IPS-20b (cell line): Measurements from ENCODE around the gene TMTC3.
"Not testable (repeated sequence)": the region's sequence is repeated elsewhere in the genome, so short reads cannot be mapped to it uniquely, and the experiment has no call there.

Experiments
- H3K27ac ChIP-seq: one replicate; pipeline ENCODE4 v1.5.1; 2013; ENCODE audit warnings: low read length
- H3K27me3 ChIP-seq: 2 replicates; pipeline ENCODE4 v1.6.1; 2013; ENCODE audit warnings: mild to moderate bottlenecking, low read length, inconsistent platforms; ENCODE audit not compliant: insufficient read depth
- H3K36me3 ChIP-seq: 2 replicates; pipeline ENCODE4 v1.6.1; 2013; ENCODE audit warnings: low read depth, mild to moderate bottlenecking, inconsistent platforms, low read length, moderate library complexity; ENCODE audit not compliant: insufficient read depth
- H3K4me1 ChIP-seq: 2 replicates; pipeline ENCODE4 v1.6.1; 2013; ENCODE audit warnings: mild to moderate bottlenecking, control low read depth, inconsistent platforms, low read length, moderate library complexity; ENCODE audit not compliant: insufficient read depth
- H3K4me3 ChIP-seq: 2 replicates; pipeline ENCODE4 v1.5.1; 2013; ENCODE audit warnings: mild to moderate bottlenecking, low read length, inconsistent platforms
- H3K9ac ChIP-seq: 2 replicates; pipeline ENCODE4 v1.6.1; 2013; ENCODE audit warnings: low read depth, mild to moderate bottlenecking, inconsistent platforms, low read length, moderate library complexity
- H3K9me3 ChIP-seq: 2 replicates; pipeline ENCODE4 v1.6.1; 2013; ENCODE audit warnings: mild to moderate bottlenecking, low read depth, low read length, inconsistent platforms; ENCODE audit not compliant: insufficient read depth

The TMTC3 gene

DNA sequence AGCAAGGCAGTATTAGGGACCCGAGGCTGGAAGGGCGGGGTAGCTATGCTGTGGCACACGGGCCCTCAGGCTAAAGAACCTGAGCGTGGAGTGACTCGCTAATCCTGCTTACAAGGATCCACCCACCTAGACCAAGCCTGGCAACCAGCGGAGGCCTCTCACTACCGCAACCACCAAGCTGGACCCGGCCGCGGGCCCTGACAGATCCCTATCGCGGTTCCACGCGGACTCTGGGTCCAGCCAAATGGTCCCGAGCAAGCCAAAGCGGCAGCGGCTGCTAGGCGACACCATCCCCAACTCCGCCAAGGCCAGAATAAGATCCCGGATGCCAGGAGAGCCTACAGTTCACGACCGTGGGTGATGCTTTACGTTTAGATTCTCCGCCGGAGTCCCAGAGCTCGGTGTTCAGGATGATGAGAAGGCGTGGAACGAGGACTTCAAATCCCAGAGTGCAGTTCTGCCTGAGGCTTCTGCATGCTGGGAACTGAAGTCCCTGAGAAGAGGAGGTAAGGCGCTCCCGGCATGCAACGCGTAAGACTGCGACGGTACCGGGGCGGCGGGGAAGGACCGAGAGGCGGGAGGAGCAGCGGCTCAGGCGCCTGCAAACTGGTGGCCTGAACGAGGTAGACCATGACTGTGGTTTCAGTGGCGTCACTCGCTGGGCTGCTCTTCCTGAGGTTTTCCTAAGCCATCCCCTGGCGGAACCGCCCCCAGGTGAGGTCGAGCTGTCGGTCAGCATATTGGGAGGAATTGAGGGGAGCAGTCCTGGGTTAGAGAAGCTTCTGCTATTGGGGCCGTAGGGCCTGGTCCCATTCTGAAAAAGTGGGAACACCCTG, at the start of gene TMTC3, which contains the start of gene CEP290:
Gene TMTC3 (plus strand): TSS at position 534 of the 836 bp plus-strand sequence. CDS start 6,009 bp downstream, outside the sequence.
Gene CEP290 (minus strand): TSS at position 315 of the 836 bp plus-strand sequence. CDS start 781 bp downstream, outside the sequence.
- peak within 1 kb of the TSS; percentile 30 for H3K27ac ChIP-seq
- H3K27me3 ChIP-seq, result no peaks in the 10 kb centered on the region

GRCh38 chr12:88092771-88093170, 49.3 kb upstream of the TMTC3 start:
- no peak overlapping the region for H3K27ac ChIP-seq
- no peak overlapping the region for H3K4me3 ChIP-seq
- H3K9me3 ChIP-seq, result no peaks in the 10 kb centered on the region
- no peak overlapping the region for H3K9ac ChIP-seq
- H3K4me1 ChIP-seq, result no peaks in the 10 kb centered on the region
- H3K27me3 ChIP-seq, result no peaks in the 10 kb centered on the region
- H3K36me3 ChIP-seq, result peaks cover 11% of the 10 kb centered on the region

More for the DNA sequence above, at the start of gene TMTC3, which contains the start of gene CEP290:
- Histone ChIP-seq H3K36me3 (0 out of 2 replicates have a peak, but pooled peaks cover 7% of the 10 kb centered on the region), H3K4me3 (peak within 1 kb of the TSS; percentile 99), H3K9me3 (no peaks in the 10 kb centered on the region), H3K4me1 (peaks cover 32% of the 10 kb centered on the region), H3K9ac (peak within 1 kb of the TSS; percentile 93)

GRCh38 chr12:88093573-88093972, 48.5 kb upstream of the TMTC3 start:
- peaks cover 10% of the 10 kb centered on the region for H3K36me3 ChIP-seq
- no peak overlapping the region for H3K4me3 ChIP-seq
- H3K27me3 ChIP-seq, result no peaks in the 10 kb centered on the region
- no peaks in the 10 kb centered on the region for H3K4me1 ChIP-seq
- H3K27ac ChIP-seq, result no peak overlapping the region
- H3K9me3 ChIP-seq, result no peaks in the 10 kb centered on the region
- H3K9ac ChIP-seq, result no peak overlapping the region

- no peaks in the 10 kb centered on the region for H3K27me3 ChIP-seq
- no peaks in the 10 kb centered on the region for H3K9me3 ChIP-seq
- no peak overlapping the region for H3K9ac ChIP-seq
- H3K4me1 ChIP-seq, result no peaks in the 10 kb centered on the region
- H3K27ac ChIP-seq, result no peak overlapping the region
- peaks cover 37% of the 10 kb centered on the region for H3K36me3 ChIP-seq
- H3K4me3 ChIP-seq, result no peak overlapping the region
Measured at GRCh38 chr12:88108021-88108420, 34.1 kb upstream of the TMTC3 start.

GRCh38 chr12:88111074-88111652, 30.9 kb upstream of the TMTC3 start:
- H3K27me3 ChIP-seq, result no peaks in the 10 kb centered on the region
- H3K36me3 ChIP-seq, result peaks cover 55% of the 10 kb centered on the region
- H3K4me1 ChIP-seq, result no peaks in the 10 kb centered on the region
- H3K9ac ChIP-seq, result no peak overlapping the region
- no peak overlapping the region for H3K27ac ChIP-seq
- no peaks in the 10 kb centered on the region for H3K9me3 ChIP-seq
- no peak overlapping the region for H3K4me3 ChIP-seq

- Histone ChIP-seq H3K36me3 (peaks cover 55% of the 10 kb centered on the region), H3K27me3 (no peaks in the 10 kb centered on the region), H3K9me3 (no peaks in the 10 kb centered on the region), H3K27ac (no peak overlapping the region), H3K9ac (no peak overlapping the region), H3K4me1 (no peaks in the 10 kb centered on the region), H3K4me3 (no peak overlapping the region)
Measured at GRCh38 chr12:88113871-88114270, 28.2 kb upstream of the TMTC3 start.

GRCh38 chr12:88122666-88123065, 19.4 kb upstream of the TMTC3 start:
- Histone ChIP-seq H3K27ac (no peak overlapping the region), H3K9ac (no peak overlapping the region), H3K36me3 (peaks cover 19% of the 10 kb centered on the region)

GRCh38 chr12:88127099-88127498, 15.0 kb upstream of the TMTC3 start:
- Histone ChIP-seq H3K9ac (no peak overlapping the region), H3K9me3 (no peaks in the 10 kb centered on the region), H3K27ac (no peak overlapping the region), H3K4me3 (no peak overlapping the region), H3K4me1 (no peaks in the 10 kb centered on the region), H3K27me3 (no peaks in the 10 kb centered on the region), H3K36me3 (peaks cover 15% of the 10 kb centered on the region)

More at GRCh38 chr12:88122666-88123065, 19.4 kb upstream of the TMTC3 start:
- no peaks in the 10 kb centered on the region for H3K4me1 ChIP-seq
- H3K4me3 ChIP-seq, result no peak overlapping the region
- no peaks in the 10 kb centered on the region for H3K27me3 ChIP-seq
- no peaks in the 10 kb centered on the region for H3K9me3 ChIP-seq

- Histone ChIP-seq H3K4me3 (no peak overlapping the region), H3K27me3 (no peaks in the 10 kb centered on the region), H3K9me3 (no peaks in the 10 kb centered on the region), H3K27ac (no peak overlapping the region), H3K36me3 (peaks cover 15% of the 10 kb centered on the region), H3K4me1 (no peaks in the 10 kb centered on the region), H3K9ac (no peak overlapping the region)
Measured at GRCh38 chr12:88127855-88128254, 14.3 kb upstream of the TMTC3 start.

DNA sequence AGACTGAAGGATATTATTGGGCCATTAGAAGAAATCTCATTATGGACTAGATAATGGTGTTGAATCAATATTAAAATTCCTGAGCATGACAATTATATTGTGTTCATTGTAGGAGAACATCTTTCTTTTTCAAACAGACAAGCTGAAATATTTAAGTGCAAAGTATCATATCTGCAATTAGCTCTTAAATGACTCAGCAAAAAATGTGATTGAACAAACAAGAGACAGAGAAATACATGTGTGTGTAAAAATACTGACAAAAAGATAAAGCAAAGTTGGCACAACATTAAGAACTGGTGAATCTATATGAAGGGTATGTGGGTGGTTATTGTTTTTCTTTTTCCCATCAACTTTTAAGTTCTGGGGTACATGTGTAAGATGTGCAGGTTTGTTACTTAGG, 9.7 kb upstream of the TMTC3 start:
- H3K27ac ChIP-seq, result no peak overlapping the region
- no peaks in the 10 kb centered on the region for H3K27me3 ChIP-seq
- H3K4me3 ChIP-seq, result no peak overlapping the region
- H3K4me1 ChIP-seq, result no peaks in the 10 kb centered on the region
- H3K9ac ChIP-seq, result no peak overlapping the region
- H3K9me3 ChIP-seq, result no peaks in the 10 kb centered on the region
- H3K36me3 ChIP-seq, result peaks cover 14% of the 10 kb centered on the region; the same call in 1 of the 2 replicates

DNA sequence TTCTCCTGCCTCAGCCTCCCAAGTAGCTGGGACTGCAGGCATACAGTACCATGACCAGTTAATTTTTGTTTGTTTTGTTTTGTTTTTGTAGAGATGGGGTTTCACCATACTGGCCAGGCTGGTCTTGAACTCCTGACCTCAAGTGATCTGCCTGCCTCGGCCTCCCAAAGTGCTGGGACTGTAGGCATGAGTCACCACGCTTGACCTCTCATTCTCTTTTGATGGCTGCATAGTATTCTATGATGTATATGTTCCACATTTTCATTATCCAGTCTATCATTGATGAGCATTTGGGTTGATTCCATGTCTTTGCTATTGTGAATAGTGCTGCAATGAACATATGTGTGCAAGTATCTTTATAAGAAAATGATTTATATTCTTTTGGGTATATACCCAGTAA, 8.9 kb upstream of the TMTC3 start:
- peaks cover 11% of the 10 kb centered on the region; the same call in 1 of the 2 replicates for H3K36me3 ChIP-seq
- not testable (repeated sequence) for H3K4me1 ChIP-seq, H3K4me3 ChIP-seq, H3K9me3 ChIP-seq, H3K9ac ChIP-seq, H3K27ac ChIP-seq, H3K27me3 ChIP-seq

GRCh38 chr12:88139711-88140110, 2.4 kb upstream of the TMTC3 start:
- not testable (repeated sequence) for H3K4me3 ChIP-seq, H3K36me3 ChIP-seq, H3K9ac ChIP-seq, H3K27ac ChIP-seq, H3K9me3 ChIP-seq, H3K27me3 ChIP-seq
- peaks cover 16% of the 10 kb centered on the region for H3K4me1 ChIP-seq
